Adipose tissue (tissue), 3 donors: ENCODE results near the gene RELA. TPM values are rescaled to one million over a fixed set of nuclear protein-coding genes. Genes with fewer than 3 reads are reported as not detected.
A peak's percentile ranks its signal among the peaks of the same experiment; 100 is the strongest.

Experiments used
- H3K27ac ChIP-seq: one replicate; pipeline ENCODE4 v1.5.1; 2013; ENCODE audit warnings: low read depth, low read length
- WGBS, 3 donors: extraction: QIAGEN DNeasy Blood & Tissue Kit; methylation state at CpG; one replicate each; pipeline ENCODE4 v1.1.7; 2013; 5-methylcytosine and 5-hydroxymethylcytosine counted together
- polyA plus RNA-seq, 3 donors: library from polyadenylated mRNA; stranded (reverse); fragments of 200-250 nt; gene quantifications; one replicate each; pipeline ENCODE4 v1.2.3, GENCODE V29; 2013
- donor health status: healthy with polysubstance abuse.
- donor health status: Bipolar disorder and iron deficiency.
- donor health status: healthy.

RELA gene
- polyA plus RNA-seq, 3 donors: 30.8 to 61.2 (median 50.4) TPM

GRCh38 chr11:65607614-65608426, 54.9 kb downstream of the RELA start:
- no peak overlapping the region for H3K27ac ChIP-seq
- WGBS, 3 donors: 82 to 86% (median 85%) methylated on average over 37 of the region's 37 CpGs

- WGBS, 3 donors: 41 to 59% (median 53%) methylated on average over 46 to 67 of the region's 67 CpGs
- peak overlapping the region; percentile 56 for H3K27ac ChIP-seq
Measured at GRCh38 chr11:65606876-65607613, 55.7 kb downstream of the RELA start.

- 94 to 100% (median 98%) methylated on average over 1 of the region's 1 CpG for WGBS, 3 donors
- H3K27ac ChIP-seq: no peak overlapping the region
Measured at GRCh38 chr11:65604258-65604657, 58.5 kb downstream of the RELA start.

Other genes with a start within 250 kb of the RELA start
- 1,000 to 10,000 TPM in 1 of 3 donors, 100 to 1,000 TPM in 2; 598 to 1,041 (median 691) TPM for gene NEAT1, start 240.1 kb downstream of the RELA start, polyA plus RNA-seq
- 1,000 to 10,000 TPM in 1 of 3 donors, 100 to 1,000 TPM in 1, 10 to 100 TPM in 1; 88.8 to 1,293 (median 187) TPM for gene MALAT1, start 163.9 kb downstream of the RELA start, polyA plus RNA-seq
- gene SCYL1, start 137.8 kb downstream of the RELA start, polyA plus RNA-seq: 10 to 100 TPM; 55.1 to 77.2 (median 63.0) TPM
- gene LTBP3, start 104.6 kb downstream of the RELA start, polyA plus RNA-seq: 10 to 100 TPM; 44.3 to 69.5 (median 55.4) TPM
- gene ZNRD2, start 92.4 kb downstream of the RELA start, polyA plus RNA-seq: 10 to 100 TPM; 50.0 to 72.9 (median 58.8) TPM
- gene FAM89B, start 90.4 kb downstream of the RELA start, polyA plus RNA-seq: 10 to 100 TPM; 52.2 to 74.9 (median 66.3) TPM
- gene EHBP1L1, start 86.9 kb downstream of the RELA start, polyA plus RNA-seq: 10 to 100 TPM in 2 of 3 donors, 1 to 10 TPM in 1; 9.7 to 70.4 (median 48.5) TPM
- 1 to 10 TPM in 2 of 3 donors, under 1 TPM in 1; 0.20 to 4.4 (median 3.2) TPM for gene KCNK7, start 67.1 kb downstream of the RELA start, polyA plus RNA-seq
- gene MAP3K11, start 48.7 kb downstream of the RELA start, polyA plus RNA-seq: 10 to 100 TPM; 21.4 to 85.5 (median 66.0) TPM
- 10 to 100 TPM; 11.1 to 16.8 (median 13.3) TPM for gene PCNX3, start 47.1 kb downstream of the RELA start, polyA plus RNA-seq
- gene SIPA1, start 24.8 kb downstream of the RELA start, polyA plus RNA-seq: 100 to 1,000 TPM in 1 of 3 donors, 10 to 100 TPM in 2; 23.7 to 105 (median 36.3) TPM
- gene KAT5, start 49.3 kb upstream of the RELA start, polyA plus RNA-seq: 10 to 100 TPM; 41.6 to 55.1 (median 50.6) TPM
- gene RNASEH2C, start 57.9 kb upstream of the RELA start, polyA plus RNA-seq: 100 to 1,000 TPM in 1 of 3 donors, 10 to 100 TPM in 2; 41.9 to 103 (median 88.3) TPM
- 10 to 100 TPM in 2 of 3 donors, 1 to 10 TPM in 1; 7.4 to 22.6 (median 10.0) TPM for gene AP5B1, start 118.1 kb upstream of the RELA start, polyA plus RNA-seq
- gene OVOL1, start 124.1 kb upstream of the RELA start, polyA plus RNA-seq: under 1 TPM in 2 of 3 donors, not detected in 1; 0.21 to 0.68 TPM
- under 1 TPM in 2 of 3 donors, not detected in 1; 0.34 to 0.41 TPM for gene SNX32, start 171.0 kb upstream of the RELA start, polyA plus RNA-seq
- gene CFL1, start 195.3 kb upstream of the RELA start, polyA plus RNA-seq: 100 to 1,000 TPM; 206 to 826 (median 597) TPM
- gene MUS81, start 197.5 kb upstream of the RELA start, polyA plus RNA-seq: 10 to 100 TPM; 29.7 to 60.6 (median 40.3) TPM
- gene EFEMP2, start 209.9 kb upstream of the RELA start, polyA plus RNA-seq: 100 to 1,000 TPM in 1 of 3 donors, 10 to 100 TPM in 2; 16.6 to 103 (median 62.4) TPM
- gene CTSW, start 216.9 kb upstream of the RELA start, polyA plus RNA-seq: 1 to 10 TPM in 2 of 3 donors, under 1 TPM in 1; 0.26 to 2.7 (median 2.6) TPM
- gene FIBP, start 225.6 kb upstream of the RELA start, polyA plus RNA-seq: 10 to 100 TPM; 31.2 to 68.7 (median 56.9) TPM
- 10 to 100 TPM; 18.1 to 75.3 (median 28.1) TPM for gene CCDC85B, start 227.8 kb upstream of the RELA start, polyA plus RNA-seq
- gene FOSL1, start 237.5 kb upstream of the RELA start, polyA plus RNA-seq: 100 to 1,000 TPM in 1 of 3 donors, 10 to 100 TPM in 1, 1 to 10 TPM in 1; 1.5 to 100 (median 28.1) TPM